ENCODE results near the gene SUCLG2. TPM values are rescaled to one million over a fixed set of nuclear protein-coding genes. Genes with fewer than 3 reads are reported as not detected.

The SUCLG2 gene
- polyA plus RNA-seq, 1 donor (not counting 4 experiments of a cell fraction or from before 2014, with no cell fraction given), result 26.7 TPM

DNA sequence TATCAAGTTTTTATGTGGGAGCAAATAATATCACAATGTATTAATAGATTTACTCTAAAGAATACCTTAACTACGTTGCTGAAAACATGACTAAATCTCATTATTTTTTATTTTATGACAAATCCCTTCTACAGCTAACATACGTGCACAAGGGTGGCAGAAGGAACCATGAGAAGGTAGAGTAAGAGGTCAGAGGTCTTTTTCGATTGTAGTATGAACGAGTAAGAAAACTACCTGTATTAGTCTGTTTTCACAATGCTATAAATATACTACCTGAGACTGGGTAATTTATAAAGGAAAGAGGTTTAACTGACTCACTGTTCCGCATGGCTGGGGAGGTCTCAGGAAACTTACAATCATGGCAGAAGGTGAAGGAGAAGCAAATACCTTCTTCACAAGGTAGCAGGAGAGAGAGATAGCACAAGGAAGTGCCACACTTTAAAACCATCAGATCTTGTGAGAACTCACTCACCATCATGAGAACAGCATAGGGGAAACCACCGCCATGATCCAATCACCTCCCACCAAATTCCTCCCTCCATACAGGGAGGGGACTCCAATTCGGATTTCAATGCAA lies 95.3 kb downstream of the SUCLG2 start:
- H3K4me3 ChIP-seq (ENCODE audit: control insufficient read depth in 2 of 3, extremely low read depth in 1 of 3, insufficient read depth in 2 of 3, low read depth in 1 of 3, low read length in 3 of 3), result no peak overlapping the region
- no peak overlapping the region for H3K9ac ChIP-seq (ENCODE audit: control insufficient read depth, extremely low read depth, insufficient read depth, low read length)
- no peaks in the 10 kb centered on the region for H3K9me3 ChIP-seq (ENCODE audit: control insufficient read depth, low read depth, low read length)
- no peak for FAIRE-seq
- H3K36me3 ChIP-seq (ENCODE audit: control insufficient read depth in 2 of 2, extremely low read depth in 1 of 2, insufficient read depth in 2 of 2, low read length in 2 of 2), result no peaks in the 10 kb centered on the region
- H3K27me3 ChIP-seq (ENCODE audit: control insufficient read depth, extremely low read depth, insufficient read depth, low read length), result no peaks in the 10 kb centered on the region
- H3K27ac ChIP-seq (ENCODE audit: control insufficient read depth, insufficient read depth, low read length), result no peak overlapping the region
- no peak overlapping the region for H3K4me2 ChIP-seq (ENCODE audit: control insufficient read depth, extremely low read depth, insufficient read depth, low read depth, low read length)
- no peak overlapping the region for H2AFZ ChIP-seq (ENCODE audit: control insufficient read depth, low read length)
- dilution Hi-C loops (cut with MboI; ENCODE audit: extremely low pct_ligation_motif_present, low sequenced_read_pairs), result no loop called here
- TF ChIP-seq, protein P1, sequence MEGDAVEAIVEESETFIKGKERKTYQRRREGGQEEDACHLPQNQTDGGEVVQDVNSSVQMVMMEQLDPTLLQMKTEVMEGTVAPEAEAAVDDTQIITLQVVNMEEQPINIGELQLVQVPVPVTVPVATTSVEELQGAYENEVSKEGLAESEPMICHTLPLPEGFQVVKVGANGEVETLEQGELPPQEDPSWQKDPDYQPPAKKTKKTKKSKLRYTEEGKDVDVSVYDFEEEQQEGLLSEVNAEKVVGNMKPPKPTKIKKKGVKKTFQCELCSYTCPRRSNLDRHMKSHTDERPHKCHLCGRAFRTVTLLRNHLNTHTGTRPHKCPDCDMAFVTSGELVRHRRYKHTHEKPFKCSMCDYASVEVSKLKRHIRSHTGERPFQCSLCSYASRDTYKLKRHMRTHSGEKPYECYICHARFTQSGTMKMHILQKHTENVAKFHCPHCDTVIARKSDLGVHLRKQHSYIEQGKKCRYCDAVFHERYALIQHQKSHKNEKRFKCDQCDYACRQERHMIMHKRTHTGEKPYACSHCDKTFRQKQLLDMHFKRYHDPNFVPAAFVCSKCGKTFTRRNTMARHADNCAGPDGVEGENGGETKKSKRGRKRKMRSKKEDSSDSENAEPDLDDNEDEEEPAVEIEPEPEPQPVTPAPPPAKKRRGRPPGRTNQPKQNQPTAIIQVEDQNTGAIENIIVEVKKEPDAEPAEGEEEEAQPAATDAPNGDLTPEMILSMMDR (optimal IDR thresholded peaks at IDR 0.05 in 1 of 3, IDR thresholded peaks at IDR 0.05 in 1 of 3, conservative IDR thresholded peaks at IDR 0.05 in 1 of 3; ENCODE audit: extremely low read depth in 1 of 3, insufficient read depth in 2 of 3, low read length in 3 of 3), result no peak
- no peak for TF ChIP-seq EZH2 (IDR thresholded peaks at IDR 0.05; ENCODE audit: low read length)
- no peaks in the 10 kb centered on the region for H3K79me2 ChIP-seq (ENCODE audit: control insufficient read depth, insufficient read depth, low read length)
- H4K20me1 ChIP-seq (ENCODE audit: control insufficient read depth, extremely low read depth, insufficient read depth, low read length), result no peaks in the 10 kb centered on the region
- no peaks in the 10 kb centered on the region for H3K4me1 ChIP-seq (ENCODE audit: control insufficient read depth, extremely low read depth, insufficient read depth, low read length)
- DNase-seq (ENCODE audit: low read depth, low spot score), result no peak
- no peaks in the 10 kb centered on the region for H3K9me1 ChIP-seq (ENCODE audit: control insufficient read depth, extremely low read depth, insufficient read depth, low read length)

GRCh38 chr3:67558426-67558825 lies 96.0 kb downstream of the SUCLG2 start:
- no peak for DNase-seq (ENCODE audit: low read depth, low spot score)
- Histone ChIP-seq H3K4me3 (ENCODE audit: control insufficient read depth in 2 of 3, extremely low read depth in 1 of 3, insufficient read depth in 2 of 3, low read depth in 1 of 3, low read length in 3 of 3) (no peak overlapping the region), H2AFZ (ENCODE audit: control insufficient read depth, low read length) (no peak overlapping the region), H3K9me3 (ENCODE audit: control insufficient read depth, low read depth, low read length) (no peaks in the 10 kb centered on the region), H3K9me1 (ENCODE audit: control insufficient read depth, extremely low read depth, insufficient read depth, low read length) (no peaks in the 10 kb centered on the region), H3K4me1 (ENCODE audit: control insufficient read depth, extremely low read depth, insufficient read depth, low read length) (no peaks in the 10 kb centered on the region), H3K27me3 (ENCODE audit: control insufficient read depth, extremely low read depth, insufficient read depth, low read length) (no peaks in the 10 kb centered on the region), H4K20me1 (ENCODE audit: control insufficient read depth, extremely low read depth, insufficient read depth, low read length) (no peaks in the 10 kb centered on the region), H3K27ac (ENCODE audit: control insufficient read depth, insufficient read depth, low read length) (no peak overlapping the region), H3K9ac (ENCODE audit: control insufficient read depth, extremely low read depth, insufficient read depth, low read length) (no peak overlapping the region), H3K36me3 (ENCODE audit: control insufficient read depth in 2 of 2, extremely low read depth in 1 of 2, insufficient read depth in 2 of 2, low read length in 2 of 2) (no peaks in the 10 kb centered on the region), H3K79me2 (ENCODE audit: control insufficient read depth, insufficient read depth, low read length) (no peaks in the 10 kb centered on the region), H3K4me2 (ENCODE audit: control insufficient read depth, extremely low read depth, insufficient read depth, low read depth, low read length) (no peak overlapping the region)
- no peak for TF ChIP-seq EZH2 (IDR thresholded peaks at IDR 0.05; ENCODE audit: low read length)
- TF ChIP-seq, protein P1 (optimal IDR thresholded peaks at IDR 0.05 in 1 of 3, IDR thresholded peaks at IDR 0.05 in 1 of 3, conservative IDR thresholded peaks at IDR 0.05 in 1 of 3; ENCODE audit: extremely low read depth in 1 of 3, insufficient read depth in 2 of 3, low read length in 3 of 3), result no peak
- FAIRE-seq, result no peak
- dilution Hi-C loops (cut with MboI; ENCODE audit: extremely low pct_ligation_motif_present, low sequenced_read_pairs), result no loop called here
